ENCODE measurements around the gene BCL7A.

DNA sequence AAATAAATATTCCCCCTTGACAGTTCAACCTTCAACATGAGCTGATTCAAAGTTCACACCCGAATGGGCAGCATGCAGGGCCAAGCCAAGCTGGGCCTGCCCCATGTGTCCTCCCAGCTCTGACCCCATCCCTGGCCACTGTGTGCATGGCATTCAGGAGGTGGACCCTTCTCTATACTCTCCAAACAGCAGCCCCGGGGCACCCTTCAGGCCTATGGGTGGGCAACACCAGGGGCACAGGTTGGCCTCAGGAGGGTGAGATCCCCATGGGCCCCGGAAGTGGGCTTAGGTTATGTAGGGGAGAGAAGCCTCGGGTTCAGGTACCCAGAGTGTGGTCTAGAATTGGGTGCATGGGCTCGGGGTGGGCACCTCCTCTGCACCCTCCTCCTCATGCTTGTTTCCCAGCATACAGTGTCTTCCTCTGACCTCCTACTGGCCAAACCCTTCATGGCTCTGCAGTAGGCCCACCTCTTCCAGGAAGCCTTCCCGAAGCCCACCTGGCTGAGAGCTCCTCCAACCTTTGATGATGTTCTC lies 31.5 kb upstream of the BCL7A start:
- TF ChIP-seq, protein P1, sequence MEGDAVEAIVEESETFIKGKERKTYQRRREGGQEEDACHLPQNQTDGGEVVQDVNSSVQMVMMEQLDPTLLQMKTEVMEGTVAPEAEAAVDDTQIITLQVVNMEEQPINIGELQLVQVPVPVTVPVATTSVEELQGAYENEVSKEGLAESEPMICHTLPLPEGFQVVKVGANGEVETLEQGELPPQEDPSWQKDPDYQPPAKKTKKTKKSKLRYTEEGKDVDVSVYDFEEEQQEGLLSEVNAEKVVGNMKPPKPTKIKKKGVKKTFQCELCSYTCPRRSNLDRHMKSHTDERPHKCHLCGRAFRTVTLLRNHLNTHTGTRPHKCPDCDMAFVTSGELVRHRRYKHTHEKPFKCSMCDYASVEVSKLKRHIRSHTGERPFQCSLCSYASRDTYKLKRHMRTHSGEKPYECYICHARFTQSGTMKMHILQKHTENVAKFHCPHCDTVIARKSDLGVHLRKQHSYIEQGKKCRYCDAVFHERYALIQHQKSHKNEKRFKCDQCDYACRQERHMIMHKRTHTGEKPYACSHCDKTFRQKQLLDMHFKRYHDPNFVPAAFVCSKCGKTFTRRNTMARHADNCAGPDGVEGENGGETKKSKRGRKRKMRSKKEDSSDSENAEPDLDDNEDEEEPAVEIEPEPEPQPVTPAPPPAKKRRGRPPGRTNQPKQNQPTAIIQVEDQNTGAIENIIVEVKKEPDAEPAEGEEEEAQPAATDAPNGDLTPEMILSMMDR (IDR thresholded peaks at IDR 0.05): no peak
- TF ChIP-seq EZH2 (IDR thresholded peaks at IDR 0.05; ENCODE audit: borderline replicate concordance, insufficient read depth, low read depth, low read length, poor library complexity, severe bottlenecking): no peak

Measured in B cell (primary cell).